Measurements from ENCODE around the gene ZIC5. TPM values are rescaled to one million over a fixed set of nuclear protein-coding genes. Genes with fewer than 3 reads are reported as not detected.
A peak's percentile ranks its signal among the peaks of the same experiment; 100 is the strongest.

Gene ZIC5
- total RNA-seq, 1 donor from 2014 or later: 0.03 TPM

- no peak for DNase-seq (ENCODE audit: low spot score)
Measured at GRCh38 chr13:99987154-99988019, 15.8 kb upstream of the ZIC5 start.

- DNase-seq (ENCODE audit: low spot score): no peak
Measured at GRCh38 chr13:99986741-99987140, 15.2 kb upstream of the ZIC5 start.

- DNase-seq (ENCODE audit: low spot score): no peak
Measured at GRCh38 chr13:99985886-99986527, 14.4 kb upstream of the ZIC5 start.

DNA sequence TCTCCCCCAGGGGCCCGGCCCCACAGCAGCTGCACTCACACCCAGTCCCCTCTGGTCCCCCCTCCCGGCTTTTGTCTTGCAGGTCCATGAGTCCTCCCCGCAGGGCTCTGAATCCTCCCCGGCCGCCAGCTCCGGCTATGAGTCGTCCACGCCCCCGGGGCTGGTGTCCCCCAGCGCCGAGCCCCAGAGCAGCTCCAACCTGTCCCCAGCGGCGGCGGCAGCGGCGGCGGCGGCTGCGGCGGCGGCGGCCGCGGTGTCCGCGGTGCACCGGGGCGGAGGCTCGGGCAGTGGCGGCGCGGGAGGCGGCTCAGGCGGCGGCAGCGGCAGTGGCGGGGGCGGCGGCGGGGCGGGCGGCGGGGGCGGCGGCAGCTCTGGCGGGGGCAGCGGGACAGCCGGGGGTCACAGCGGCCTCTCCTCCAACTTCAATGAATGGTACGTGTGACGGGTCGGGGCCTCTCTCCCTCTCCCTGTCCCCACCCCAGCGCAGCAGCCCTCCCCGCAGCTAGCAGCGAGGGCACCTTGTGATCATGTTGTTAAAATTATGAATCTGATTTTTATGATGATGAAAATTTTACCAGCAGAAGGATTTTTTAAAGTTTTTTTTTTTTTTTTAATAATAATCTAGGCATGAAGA, 13.8 kb upstream of the ZIC5 start:
- DNase-seq (ENCODE audit: low spot score): no peak

DNA sequence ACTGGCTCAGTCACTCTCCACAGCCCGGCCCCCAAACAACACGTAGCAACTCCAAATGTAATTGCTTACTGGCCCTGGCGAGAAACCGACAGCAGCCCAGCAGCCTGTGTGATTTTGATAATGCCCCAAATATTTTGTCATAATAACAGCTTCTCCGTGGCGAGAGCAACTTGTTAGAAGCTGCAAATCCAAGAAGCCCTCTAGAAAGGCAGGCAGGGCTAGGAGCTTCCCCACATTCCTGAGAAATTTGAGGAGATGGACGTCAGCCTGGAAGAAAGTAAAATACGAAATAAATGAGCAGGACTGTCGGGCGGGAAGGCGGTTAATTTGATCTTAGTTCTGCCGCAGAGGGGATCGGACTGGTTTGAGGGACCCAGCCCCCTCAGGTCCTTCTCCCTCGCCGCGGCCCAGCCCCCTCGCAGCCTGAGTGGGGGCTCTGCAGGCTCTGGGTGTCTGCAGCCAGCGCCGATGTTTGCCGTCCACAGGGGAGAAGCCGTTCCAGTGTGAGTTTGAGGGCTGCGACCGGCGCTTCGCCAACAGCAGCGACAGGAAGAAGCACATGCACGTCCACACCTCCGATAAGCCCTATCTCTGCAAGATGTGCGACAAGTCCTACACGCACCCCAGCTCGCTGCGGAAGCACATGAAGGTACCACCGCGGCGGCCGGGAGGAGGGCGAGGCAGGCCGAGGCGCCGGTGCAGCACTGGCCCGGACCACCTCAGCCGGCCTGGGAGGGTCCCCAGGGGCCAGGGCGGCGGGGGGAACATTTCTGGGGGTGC, 13.1 kb upstream of the ZIC5 start:
- no peak for DNase-seq (ENCODE audit: low spot score)

- no peak for DNase-seq (ENCODE audit: low spot score)
Measured at GRCh38 chr13:99983499-99984401, 12.2 kb upstream of the ZIC5 start.

DNA sequence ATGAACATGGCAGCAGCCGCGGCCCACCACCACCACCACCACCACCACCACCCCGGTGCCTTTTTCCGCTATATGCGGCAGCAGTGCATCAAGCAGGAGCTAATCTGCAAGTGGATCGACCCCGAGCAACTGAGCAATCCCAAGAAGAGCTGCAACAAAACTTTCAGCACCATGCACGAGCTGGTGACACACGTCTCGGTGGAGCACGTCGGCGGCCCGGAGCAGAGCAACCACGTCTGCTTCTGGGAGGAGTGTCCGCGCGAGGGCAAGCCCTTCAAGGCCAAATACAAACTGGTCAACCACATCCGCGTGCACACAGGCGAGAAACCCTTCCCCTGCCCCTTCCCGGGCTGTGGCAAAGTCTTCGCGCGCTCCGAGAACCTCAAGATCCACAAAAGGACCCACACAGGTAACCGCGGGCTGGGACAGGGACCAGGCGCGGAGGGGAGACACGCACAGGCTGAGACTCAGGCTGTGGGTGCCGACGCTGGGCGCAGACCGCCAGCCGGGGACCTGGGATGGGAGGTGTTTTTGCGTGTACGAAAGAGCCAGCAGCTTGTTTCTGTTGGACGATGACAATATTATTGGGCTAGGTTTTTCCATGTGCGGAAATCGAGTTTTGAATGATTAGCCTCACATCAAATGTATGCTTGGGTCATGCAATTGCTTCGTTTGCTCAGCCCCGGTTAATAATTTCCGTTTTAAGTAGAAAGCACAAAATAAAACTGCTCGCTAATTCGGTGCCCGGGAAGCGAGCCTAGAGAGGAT, 11.3 kb upstream of the ZIC5 start:
- no peak for DNase-seq (ENCODE audit: low spot score)

DNA sequence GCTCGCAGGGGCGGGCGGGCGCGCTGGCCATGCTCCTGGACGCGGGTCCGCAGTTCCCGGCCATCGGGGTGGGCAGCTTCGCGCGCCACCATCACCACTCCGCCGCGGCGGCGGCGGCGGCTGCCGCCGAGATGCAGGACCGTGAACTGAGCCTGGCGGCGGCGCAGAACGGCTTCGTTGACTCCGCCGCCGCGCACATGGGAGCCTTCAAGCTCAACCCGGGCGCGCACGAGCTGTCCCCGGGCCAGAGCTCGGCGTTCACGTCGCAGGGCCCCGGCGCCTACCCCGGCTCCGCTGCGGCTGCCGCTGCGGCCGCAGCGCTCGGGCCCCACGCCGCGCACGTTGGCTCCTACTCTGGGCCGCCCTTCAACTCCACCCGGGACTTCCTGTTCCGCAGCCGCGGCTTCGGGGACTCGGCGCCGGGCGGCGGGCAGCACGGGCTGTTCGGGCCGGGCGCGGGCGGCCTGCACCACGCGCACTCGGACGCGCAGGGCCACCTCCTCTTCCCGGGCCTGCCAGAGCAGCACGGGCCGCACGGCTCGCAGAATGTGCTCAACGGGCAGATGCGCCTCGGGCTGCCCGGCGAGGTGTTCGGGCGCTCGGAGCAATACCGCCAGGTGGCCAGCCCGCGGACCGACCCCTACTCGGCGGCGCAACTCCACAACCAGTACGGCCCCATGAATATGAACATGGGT, 10.6 kb upstream of the ZIC5 start:
- no peak for DNase-seq (ENCODE audit: low spot score)

DNA sequence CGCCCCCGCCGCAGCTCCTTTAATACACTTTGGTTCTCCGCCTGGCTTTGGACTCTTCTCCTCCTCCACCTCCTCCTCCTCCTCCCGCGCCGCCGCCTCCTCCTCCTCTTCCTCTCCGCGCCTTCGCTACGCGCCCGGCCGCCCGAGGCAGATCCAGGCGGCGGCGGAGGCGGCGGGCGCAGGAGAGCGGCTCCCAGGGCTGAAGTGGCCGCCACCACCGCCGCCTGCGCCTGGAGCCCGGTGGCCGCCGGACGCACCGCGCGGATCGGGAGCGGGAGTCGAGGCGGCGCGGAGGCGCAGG, 10.1 kb upstream of the ZIC5 start, which contains the start of gene ZIC2:
Gene ZIC2 (plus strand): TSS at position 50 of the 301 bp plus-strand sequence. CDS start 281 bp downstream, outside the sequence.
- DNase-seq (ENCODE audit: low spot score): no peak

- DNase-seq (ENCODE audit: low spot score): no peak
Measured at GRCh38 chr13:99980824-99981734, 9.5 kb upstream of the ZIC5 start.

DNA sequence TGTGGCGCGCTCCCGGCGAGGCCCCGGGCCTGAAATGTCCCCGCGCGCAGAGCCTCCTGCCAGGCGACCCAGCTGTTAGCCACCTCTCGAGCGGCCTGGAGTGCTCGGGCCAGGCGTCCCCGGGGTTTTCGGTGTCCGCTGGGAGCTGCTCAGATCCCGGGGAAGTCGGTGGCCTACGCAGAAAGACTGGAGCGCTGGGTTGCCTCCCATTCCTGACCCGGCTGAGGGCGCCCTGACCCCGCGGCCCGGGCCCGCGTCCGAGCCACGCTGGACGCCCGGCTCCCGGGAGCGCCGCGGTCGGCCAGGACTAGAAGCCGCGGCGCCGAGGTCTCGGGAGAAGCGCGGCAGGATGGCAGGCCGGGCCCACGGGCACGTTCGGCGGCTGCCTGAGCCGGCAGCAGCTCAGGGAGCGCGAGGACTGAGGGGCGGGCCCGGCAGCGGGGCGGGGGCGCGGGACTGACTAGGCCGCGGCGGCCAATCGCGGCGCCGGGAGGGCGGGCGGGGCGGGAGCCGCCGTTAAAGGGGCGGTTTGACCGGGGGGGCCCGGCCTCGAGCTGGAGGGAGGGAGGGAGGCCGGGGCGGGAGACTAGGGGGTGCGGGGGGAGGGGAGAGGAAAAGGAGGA, 8.7 kb upstream of the ZIC5 start:
- peak; percentile 36 for DNase-seq (ENCODE audit: low spot score)

GRCh38 chr13:99979453-99980200, 8.1 kb upstream of the ZIC5 start:
- DNase-seq (ENCODE audit: low spot score): no peak

DNA sequence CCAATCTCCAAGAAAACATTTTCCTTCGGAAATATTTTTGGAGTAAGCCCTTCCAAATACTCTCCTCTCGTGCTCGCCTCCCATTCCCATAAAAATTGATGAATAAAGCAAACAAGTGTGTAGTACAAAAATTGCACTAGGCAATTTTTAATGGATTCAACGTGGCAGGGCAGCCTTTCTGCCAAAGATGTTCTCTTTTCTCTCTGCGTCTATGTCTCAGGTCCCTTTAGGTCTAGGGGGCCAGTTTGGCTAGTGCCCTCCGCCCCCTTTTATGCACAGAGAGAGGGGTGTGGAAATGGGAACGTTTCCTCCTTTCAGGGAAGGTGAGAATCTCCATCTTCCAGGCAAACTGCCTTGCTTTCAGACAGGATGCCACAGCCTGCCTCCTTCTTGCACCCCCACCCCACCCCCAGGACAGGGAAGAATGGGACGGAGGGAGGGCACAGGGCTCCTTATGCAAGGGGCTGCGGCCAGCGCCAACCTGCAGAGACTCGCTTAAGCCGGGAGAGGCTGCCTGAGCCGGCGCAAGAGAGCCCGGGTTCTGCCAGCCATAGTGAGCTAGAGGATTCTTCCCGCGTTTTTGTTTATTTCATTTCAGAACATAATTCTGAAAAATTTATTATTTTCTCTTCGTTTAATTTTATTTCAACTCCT, 7.4 kb upstream of the ZIC5 start:
- no peak for DNase-seq (ENCODE audit: low spot score)

DNA sequence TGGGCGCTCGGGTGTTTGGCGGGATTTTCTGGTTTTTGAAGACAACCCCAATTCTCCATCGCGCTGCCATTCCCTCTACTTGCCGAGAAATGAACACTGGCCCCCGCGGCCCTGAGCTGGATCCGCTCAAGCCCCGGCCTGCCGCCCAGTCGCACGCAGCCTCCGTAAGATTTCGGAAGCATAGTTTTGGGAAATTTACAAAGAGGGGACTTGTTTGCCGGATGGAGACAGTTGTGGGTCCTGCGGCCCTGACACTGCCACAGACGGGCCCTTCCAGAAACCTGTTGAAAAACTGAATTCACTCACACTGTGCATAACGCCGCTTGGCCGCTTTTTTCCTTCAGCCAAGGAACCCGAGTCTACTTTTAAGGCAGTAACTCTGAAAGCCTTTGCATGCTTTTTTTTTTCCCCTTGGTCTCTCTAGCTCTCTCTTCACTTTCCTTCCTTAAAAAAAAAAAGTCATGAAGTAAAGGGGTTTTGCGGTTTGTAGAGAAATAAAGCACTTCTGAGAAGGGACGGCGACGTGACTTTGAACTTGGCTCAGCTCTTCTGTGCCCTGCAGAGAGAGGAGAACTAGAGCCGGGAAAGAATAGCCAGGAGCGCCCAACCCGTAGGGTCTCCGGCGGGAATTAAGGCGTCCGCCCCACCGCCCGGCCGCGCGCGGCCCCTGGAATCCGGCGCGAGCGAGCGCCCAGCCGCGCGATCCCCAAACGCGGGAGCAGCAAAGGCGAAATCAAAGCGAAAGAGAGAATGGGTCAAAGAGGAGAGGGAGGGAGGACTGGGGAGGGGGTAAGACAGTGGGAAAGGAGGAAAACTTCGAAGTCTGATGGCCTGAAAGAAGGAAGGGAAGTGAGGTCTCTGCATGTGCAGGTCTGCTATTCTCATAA, 6.6 kb upstream of the ZIC5 start:
- no peak for DNase-seq (ENCODE audit: low spot score)

DNA sequence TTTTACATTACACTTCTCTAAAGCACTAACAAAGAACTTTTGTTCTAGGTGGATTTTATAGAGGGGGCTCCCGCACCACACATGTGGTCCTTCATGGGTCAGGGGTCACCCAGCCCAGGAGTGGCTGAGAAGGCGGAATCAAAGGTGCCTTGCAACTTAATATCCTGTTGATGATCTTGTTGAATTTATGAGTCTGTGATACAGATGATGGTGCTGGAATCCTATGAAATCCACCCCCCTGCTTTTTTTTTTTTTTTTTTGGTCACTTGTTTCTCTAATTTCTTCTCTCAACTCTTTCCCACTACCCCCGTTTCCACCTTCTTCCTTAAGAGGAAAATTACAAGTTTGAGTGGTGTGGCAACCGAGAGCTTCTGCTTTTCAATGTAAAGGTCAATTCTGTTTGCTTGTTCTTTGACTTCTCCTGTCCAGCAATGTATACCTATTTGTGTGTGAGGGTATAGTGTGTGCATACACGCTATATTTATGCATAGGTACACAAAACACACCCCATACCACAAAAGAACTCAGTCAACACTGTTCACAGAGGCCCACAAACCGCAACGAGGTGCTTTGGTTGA, 5.9 kb upstream of the ZIC5 start:
- no peak for DNase-seq (ENCODE audit: low spot score)

Measured in mucosa of gallbladder (tissue), 1 donor.